Measurements from ENCODE around the gene SGMS1.

SGMS1 gene

DNA sequence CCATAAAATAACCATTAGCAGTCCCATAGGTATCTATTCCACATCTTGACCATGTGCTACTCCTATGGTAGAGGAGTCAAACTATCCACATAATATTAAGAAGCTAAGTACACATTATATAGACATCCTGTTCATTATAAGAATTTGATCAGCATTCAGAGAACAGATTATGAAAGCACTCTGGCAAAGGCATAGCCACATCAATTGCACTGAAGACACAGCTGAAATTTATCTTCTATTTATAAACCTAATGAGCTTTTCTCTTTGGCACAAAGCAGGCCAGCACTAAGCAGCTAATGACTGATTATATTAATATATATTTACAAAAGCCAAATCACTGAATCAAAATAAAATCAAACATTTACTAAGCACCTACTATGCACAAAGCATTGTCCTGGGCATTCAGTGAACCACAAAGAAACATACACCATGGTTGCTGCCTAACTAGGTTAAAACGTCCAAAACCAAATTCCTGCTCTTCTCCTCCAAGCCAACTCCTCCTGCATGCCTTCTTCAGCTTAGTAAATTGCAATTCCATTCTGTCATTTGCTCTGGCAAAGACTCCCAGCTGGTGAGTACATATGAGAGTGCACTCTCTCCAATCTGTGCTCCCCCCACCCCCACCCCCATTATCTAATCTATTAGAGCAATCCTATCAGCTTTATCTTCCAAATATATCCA is 249.8 kb downstream of the SGMS1 start:
- TF ChIP-seq SIN3A (IDR thresholded peaks at IDR 0.05; ENCODE audit: borderline replicate concordance, insufficient read depth, low read length): no peak
- TF ChIP-seq, protein P1, sequence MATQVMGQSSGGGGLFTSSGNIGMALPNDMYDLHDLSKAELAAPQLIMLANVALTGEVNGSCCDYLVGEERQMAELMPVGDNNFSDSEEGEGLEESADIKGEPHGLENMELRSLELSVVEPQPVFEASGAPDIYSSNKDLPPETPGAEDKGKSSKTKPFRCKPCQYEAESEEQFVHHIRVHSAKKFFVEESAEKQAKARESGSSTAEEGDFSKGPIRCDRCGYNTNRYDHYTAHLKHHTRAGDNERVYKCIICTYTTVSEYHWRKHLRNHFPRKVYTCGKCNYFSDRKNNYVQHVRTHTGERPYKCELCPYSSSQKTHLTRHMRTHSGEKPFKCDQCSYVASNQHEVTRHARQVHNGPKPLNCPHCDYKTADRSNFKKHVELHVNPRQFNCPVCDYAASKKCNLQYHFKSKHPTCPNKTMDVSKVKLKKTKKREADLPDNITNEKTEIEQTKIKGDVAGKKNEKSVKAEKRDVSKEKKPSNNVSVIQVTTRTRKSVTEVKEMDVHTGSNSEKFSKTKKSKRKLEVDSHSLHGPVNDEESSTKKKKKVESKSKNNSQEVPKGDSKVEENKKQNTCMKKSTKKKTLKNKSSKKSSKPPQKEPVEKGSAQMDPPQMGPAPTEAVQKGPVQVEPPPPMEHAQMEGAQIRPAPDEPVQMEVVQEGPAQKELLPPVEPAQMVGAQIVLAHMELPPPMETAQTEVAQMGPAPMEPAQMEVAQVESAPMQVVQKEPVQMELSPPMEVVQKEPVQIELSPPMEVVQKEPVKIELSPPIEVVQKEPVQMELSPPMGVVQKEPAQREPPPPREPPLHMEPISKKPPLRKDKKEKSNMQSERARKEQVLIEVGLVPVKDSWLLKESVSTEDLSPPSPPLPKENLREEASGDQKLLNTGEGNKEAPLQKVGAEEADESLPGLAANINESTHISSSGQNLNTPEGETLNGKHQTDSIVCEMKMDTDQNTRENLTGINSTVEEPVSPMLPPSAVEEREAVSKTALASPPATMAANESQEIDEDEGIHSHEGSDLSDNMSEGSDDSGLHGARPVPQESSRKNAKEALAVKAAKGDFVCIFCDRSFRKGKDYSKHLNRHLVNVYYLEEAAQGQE (IDR thresholded peaks at IDR 0.05; ENCODE audit: insufficient read depth in 1 of 2, low read depth in 2 of 2, low read length in 2 of 2): no peak
- no peak for TF ChIP-seq FOXP2 (optimal IDR thresholded peaks at IDR 0.05; ENCODE audit: borderline replicate concordance, extremely low read depth, extremely low read length, insufficient read depth)
- TF ChIP-seq POLR2AphosphoS5 (IDR thresholded peaks at IDR 0.05; ENCODE audit: low read depth, low read length): no peak
- TF ChIP-seq TAF1 (IDR thresholded peaks at IDR 0.05; ENCODE audit: borderline replicate concordance, insufficient read depth, low read length): no peak

GRCh38 chr10:50369931-50370330 is 253.8 kb downstream of the SGMS1 start:
- no peak for TF ChIP-seq SIN3A (IDR thresholded peaks at IDR 0.05; ENCODE audit: borderline replicate concordance, insufficient read depth, low read length)

DNA sequence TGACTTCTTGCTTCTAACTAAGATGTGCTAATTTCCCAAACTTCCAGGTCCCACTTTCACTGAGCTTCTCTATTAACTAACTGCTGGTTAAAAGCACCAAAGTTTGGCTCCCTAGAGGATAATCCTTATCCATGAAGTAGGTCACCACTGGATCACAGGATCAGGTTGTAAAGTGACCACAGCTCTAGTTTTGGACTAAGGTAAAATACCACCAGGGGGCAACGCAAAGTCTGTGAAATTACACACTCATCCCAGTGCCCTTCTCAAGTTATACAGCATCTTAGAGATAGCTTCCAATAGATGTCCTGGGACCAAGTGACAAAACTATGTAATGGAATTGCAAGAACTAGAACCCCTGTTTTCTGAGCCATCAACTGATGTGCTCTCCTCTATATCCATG is 256.0 kb downstream of the SGMS1 start:
- no peak for TF ChIP-seq SIN3A (IDR thresholded peaks at IDR 0.05; ENCODE audit: borderline replicate concordance, insufficient read depth, low read length)
- TF ChIP-seq FOXP2 (optimal IDR thresholded peaks at IDR 0.05; ENCODE audit: borderline replicate concordance, extremely low read depth, extremely low read length, insufficient read depth): no peak
- TF ChIP-seq TAF1 (IDR thresholded peaks at IDR 0.05; ENCODE audit: borderline replicate concordance, insufficient read depth, low read length): no peak
- TF ChIP-seq, protein P1 (IDR thresholded peaks at IDR 0.05; ENCODE audit: insufficient read depth in 1 of 2, low read depth in 2 of 2, low read length in 2 of 2): no peak
- TF ChIP-seq POLR2AphosphoS5 (IDR thresholded peaks at IDR 0.05; ENCODE audit: low read depth, low read length): no peak

GRCh38 chr10:50362547-50363125 is 261.1 kb downstream of the SGMS1 start:
- TF ChIP-seq, protein P1 (IDR thresholded peaks at IDR 0.05; ENCODE audit: insufficient read depth in 1 of 2, low read depth in 2 of 2, low read length in 2 of 2): no peak
- TF ChIP-seq POLR2AphosphoS5 (IDR thresholded peaks at IDR 0.05; ENCODE audit: low read depth, low read length) (no peak), FOXP2 (optimal IDR thresholded peaks at IDR 0.05; ENCODE audit: borderline replicate concordance, extremely low read depth, extremely low read length, insufficient read depth) (no peak), TAF1 (IDR thresholded peaks at IDR 0.05; ENCODE audit: borderline replicate concordance, insufficient read depth, low read length) (no peak), SIN3A (IDR thresholded peaks at IDR 0.05; ENCODE audit: borderline replicate concordance, insufficient read depth, low read length) (no peak)

DNA sequence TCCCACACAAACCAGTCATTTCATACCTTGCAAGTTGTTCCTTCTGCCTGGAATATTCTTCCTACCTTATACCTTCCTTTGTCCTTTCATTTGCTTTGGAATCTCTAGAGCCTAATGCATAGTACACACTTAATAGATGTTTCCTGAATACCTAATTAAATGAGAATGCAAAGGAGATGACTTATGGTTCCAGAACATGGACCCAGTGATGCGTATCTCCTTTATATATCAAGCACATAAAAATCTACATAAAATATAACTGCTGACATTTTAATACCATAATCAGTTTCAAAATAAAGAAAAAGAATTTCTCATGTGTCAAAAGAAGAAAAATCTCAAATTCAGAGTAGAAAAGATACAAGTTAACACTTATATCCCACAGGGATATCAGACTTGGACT is 261.8 kb downstream of the SGMS1 start:
- TF ChIP-seq TAF1 (IDR thresholded peaks at IDR 0.05; ENCODE audit: borderline replicate concordance, insufficient read depth, low read length) (no peak), POLR2AphosphoS5 (IDR thresholded peaks at IDR 0.05; ENCODE audit: low read depth, low read length) (no peak), SIN3A (IDR thresholded peaks at IDR 0.05; ENCODE audit: borderline replicate concordance, insufficient read depth, low read length) (no peak), FOXP2 (optimal IDR thresholded peaks at IDR 0.05; ENCODE audit: borderline replicate concordance, extremely low read depth, extremely low read length, insufficient read depth) (no peak)
- TF ChIP-seq, protein P1 (IDR thresholded peaks at IDR 0.05; ENCODE audit: insufficient read depth in 1 of 2, low read depth in 2 of 2, low read length in 2 of 2): no peak
